OCI-LY1 (cell line): ENCODE measurements around the gene PDE1A.

Experiments
- H2AFZ ChIP-seq: fragments of 200-600 bp; sonication (generic), shearing (Covaris generic); 2 replicates; pipeline ENCODE4 v1.6.0; 2014; ENCODE audit warnings: antibody characterized with exemption, mild to moderate bottlenecking, low read length
- H3F3A ChIP-seq: fragments of 200-600 bp; sonication (generic), shearing (Covaris generic); 2 replicates; pipeline ENCODE4 v1.6.0; 2014; ENCODE audit warnings: mild to moderate bottlenecking, antibody characterized with exemption, low read length, moderate library complexity; ENCODE audit not compliant: insufficient read depth
- H3K27ac ChIP-seq: fragments of 200-600 bp; sonication (generic); 2 replicates; pipeline ENCODE4 v1.5.1; 2014; ENCODE audit warnings: low read length, mixed run types, mild to moderate bottlenecking, low read depth; ENCODE audit not compliant: poor library complexity, severe bottlenecking
- H3K27me3 ChIP-seq: fragments of 200-600 bp; sonication (generic); 2 replicates; pipeline ENCODE4 v1.6.0; 2014; ENCODE audit warnings: antibody characterized with exemption, mild to moderate bottlenecking, low read length, moderate library complexity; ENCODE audit not compliant: insufficient read depth
- H3K36me3 ChIP-seq: fragments of 200-600 bp; sonication (generic); 2 replicates; pipeline ENCODE4 v1.6.1; 2014; ENCODE audit warnings: mild to moderate bottlenecking, antibody characterized with exemption, low read length, moderate library complexity, mixed read lengths; ENCODE audit not compliant: insufficient read depth
- H3K4me1 ChIP-seq: fragments of 200-600 bp; sonication (generic); 2 replicates; pipeline ENCODE4 v1.5.1; 2014; ENCODE audit warnings: mild to moderate bottlenecking, low read length, moderate library complexity; ENCODE audit not compliant: insufficient read depth, severe bottlenecking
- H3K4me2 ChIP-seq: fragments of 200-600 bp; sonication (generic), shearing (Covaris generic); 2 replicates; pipeline ENCODE4 v1.6.1; 2014; ENCODE audit warnings: low read length
- H3K4me3 ChIP-seq: fragments of 200-600 bp; sonication (generic); 2 replicates; pipeline ENCODE4 v1.5.1; 2014; ENCODE audit warnings: low read length, low read depth, mild to moderate bottlenecking, mixed read lengths; ENCODE audit not compliant: poor library complexity, severe bottlenecking
- H3K79me2 ChIP-seq: fragments of 200-600 bp; shearing (Covaris generic); 2 replicates; pipeline ENCODE4 v1.6.1; 2016; ENCODE audit warnings: mixed run types, low read length, mixed read lengths; ENCODE audit not compliant: insufficient read depth
- H3K9ac ChIP-seq: fragments of 200-600 bp; sonication (generic), shearing (Covaris generic); 2 replicates; pipeline ENCODE4 v1.6.1; 2014; ENCODE audit warnings: mild to moderate bottlenecking, low read length, mixed read lengths
- H3K9me2 ChIP-seq: fragments of 200-600 bp; sonication (generic), shearing (Covaris generic); 2 replicates; pipeline ENCODE4 v1.6.1; 2014; ENCODE audit warnings: low read depth, mild to moderate bottlenecking, low read length, mixed read lengths
- H3K9me3 ChIP-seq: fragments of 200-600 bp; shearing (Covaris generic); 2 replicates; pipeline ENCODE4 v1.6.1; 2014; ENCODE audit warnings: low read length, mixed read lengths
- H4K20me1 ChIP-seq: fragments of 200-600 bp; sonication (generic), shearing (Covaris generic); 2 replicates; pipeline ENCODE4 v1.6.0; 2016; ENCODE audit warnings: mild to moderate bottlenecking, low read length; ENCODE audit not compliant: insufficient read depth
- CTCF ChIP-seq: fragments of 200-600 bp; sonication (generic), shearing (Covaris generic); IDR thresholded peaks from 2 replicates; pipeline ENCODE4 v1.5.1; 2017; ENCODE audit warnings: mild to moderate bottlenecking, antibody characterized with exemption, low read length, moderate library complexity, mixed read lengths
- EZH2 ChIP-seq: fragments of 200-600 bp; sonication (generic), shearing (Covaris generic); IDR thresholded peaks from 2 replicates; pipeline ENCODE4 v1.8.0; 2017; ENCODE audit warnings: borderline replicate concordance, mixed run types, mild to moderate bottlenecking, antibody characterized with exemption, low read length, moderate library complexity, mixed read lengths

PDE1A gene

DNA sequence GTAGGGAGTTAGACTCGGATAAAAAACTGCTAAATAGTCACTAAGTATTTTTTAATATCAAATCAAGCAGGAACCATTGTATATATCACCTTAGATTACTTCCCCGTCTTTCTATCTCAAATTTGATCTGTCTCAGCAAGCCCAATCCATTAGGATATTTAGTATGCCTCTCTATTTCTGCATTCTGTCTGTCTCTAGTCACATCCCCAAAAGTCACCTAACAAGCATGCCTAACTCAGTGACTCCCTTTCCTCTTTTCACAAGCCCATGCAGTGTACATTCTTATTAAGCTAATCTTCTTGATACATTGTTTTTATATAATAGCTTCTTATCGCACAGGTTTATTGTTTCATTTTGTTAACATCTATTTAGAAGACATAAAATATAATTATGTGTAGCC, 57.8 kb downstream of the PDE1A start:
- no peak overlapping the region for H3K4me2 ChIP-seq
- no peaks in the 10 kb centered on the region for H3K79me2 ChIP-seq

DNA sequence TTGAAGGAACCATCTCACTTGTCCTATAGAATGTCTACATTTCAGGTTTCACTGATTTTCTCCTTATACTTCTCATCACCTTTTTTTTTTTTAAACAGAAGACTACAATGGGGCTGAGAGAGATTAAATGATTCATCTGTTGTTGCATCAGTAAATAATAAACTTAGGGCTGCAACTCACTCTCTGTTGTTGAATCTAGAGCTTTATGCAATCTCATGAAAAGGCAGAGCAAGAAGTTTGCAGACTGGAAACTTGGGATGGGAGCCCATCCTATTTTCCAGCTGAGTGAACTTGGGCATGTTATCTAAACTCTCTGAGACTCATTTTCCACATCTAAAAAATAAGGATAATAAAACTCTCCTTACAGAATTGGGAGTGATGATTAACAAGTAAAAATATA, 58.4 kb downstream of the PDE1A start:
- no peaks in the 10 kb centered on the region for H3K79me2 ChIP-seq
- H3K4me2 ChIP-seq = no peak overlapping the region
- TF ChIP-seq EZH2 (no peak), CTCF (no peak)

More for the DNA sequence above, 57.8 kb downstream of the PDE1A start:
- Histone ChIP-seq H2AFZ (no peak overlapping the region), H3K4me3 (no peak overlapping the region), H3K27ac (no peak overlapping the region), H4K20me1 (no peaks in the 10 kb centered on the region), H3K9ac (no peak overlapping the region), H3K4me1 (no peaks in the 10 kb centered on the region), H3K27me3 (no peaks in the 10 kb centered on the region), H3K9me2 (no peaks in the 10 kb centered on the region), H3K9me3 (no peaks in the 10 kb centered on the region), H3K36me3 (no peaks in the 10 kb centered on the region), H3F3A (no peaks in the 10 kb centered on the region)
- TF ChIP-seq CTCF (no peak), EZH2 (no peak)

GRCh38 chr2:182367401-182367800, 59.4 kb downstream of the PDE1A start:
- no peaks in the 10 kb centered on the region for H3K9me3 ChIP-seq

More for the DNA sequence above, 58.4 kb downstream of the PDE1A start:
- Histone ChIP-seq H3K27me3 (no peaks in the 10 kb centered on the region), H3K9me3 (no peaks in the 10 kb centered on the region), H2AFZ (no peak overlapping the region), H4K20me1 (no peaks in the 10 kb centered on the region), H3K27ac (no peak overlapping the region), H3K9me2 (no peaks in the 10 kb centered on the region), H3F3A (no peaks in the 10 kb centered on the region), H3K9ac (no peak overlapping the region), H3K4me3 (no peak overlapping the region), H3K36me3 (no peaks in the 10 kb centered on the region), H3K4me1 (no peaks in the 10 kb centered on the region)

More at GRCh38 chr2:182367401-182367800, 59.4 kb downstream of the PDE1A start:
- Histone ChIP-seq H3K4me3 (no peak overlapping the region), H3K27ac (no peak overlapping the region), H2AFZ (no peak overlapping the region), H3K79me2 (no peaks in the 10 kb centered on the region), H3F3A (no peaks in the 10 kb centered on the region), H3K9ac (no peak overlapping the region), H3K27me3 (no peaks in the 10 kb centered on the region), H3K36me3 (no peaks in the 10 kb centered on the region), H4K20me1 (no peaks in the 10 kb centered on the region), H3K4me2 (no peak overlapping the region), H3K9me2 (no peaks in the 10 kb centered on the region), H3K4me1 (no peaks in the 10 kb centered on the region)
- TF ChIP-seq CTCF (no peak), EZH2 (no peak)
